MM.1S (cell line): Measurements from ENCODE around the gene GBP3.
"Not testable (repeated sequence)": the region's sequence is repeated elsewhere in the genome, so short reads cannot be mapped to it uniquely, and the experiment has no call there.

ENCODE experiments used
- CTCF ChIP-seq: fragments of 300-600 bp; sonication (generic); IDR thresholded peaks from 2 replicates; pipeline ENCODE4 v1.5.1; 2016; ENCODE audit warnings: antibody characterized with exemption, low read length, mixed read lengths
- EZH2 ChIP-seq: fragments of 300-600 bp; sonication (generic); optimal IDR thresholded peaks from 2 replicates; pipeline ENCODE3; 2017; ENCODE audit warnings: low read depth, mild to moderate bottlenecking, antibody characterized with exemption, low read length, mixed read lengths
- EZH2phosphoT487 ChIP-seq: fragments of 300-600 bp; sonication (generic); IDR thresholded peaks from 2 replicates; pipeline ENCODE4 v1.6.1; 2018; ENCODE audit warnings: antibody characterized with exemption, low read length

- TF ChIP-seq CTCF, EZH2phosphoT487, EZH2: not testable (repeated sequence)
These were observed 23.9 kb upstream of the GBP3 start for GRCh38 chr1:89046318-89047183.
